Right lung (tissue), 5 donors: ENCODE measurements around the gene DROSHA. TPM values are rescaled to one million over a fixed set of nuclear protein-coding genes. Genes with fewer than 3 reads are reported as not detected.

Experiments
- DNase-seq, 2 donors: peaks; one replicate each; pipeline ENCODE4 v3.0.0-alpha.2; 2013
- polyA plus RNA-seq, 5 donors: library from polyadenylated mRNA; unstranded; fragments of 120-200 nt; gene quantifications; one replicate each; pipeline versions ENCODE4 v1.2.1 to v1.2.3, GENCODE V29; 2013; ENCODE audit warnings: inconsistent platforms in 1 of 5, low replicate concordance in 1 of 5; ENCODE audit not compliant: insufficient read length in 5 of 5, insufficient read depth in 1 of 5

DROSHA gene
- polyA plus RNA-seq, 5 donors, result 71.6 to 96.6 (median 94.2) TPM

DNA sequence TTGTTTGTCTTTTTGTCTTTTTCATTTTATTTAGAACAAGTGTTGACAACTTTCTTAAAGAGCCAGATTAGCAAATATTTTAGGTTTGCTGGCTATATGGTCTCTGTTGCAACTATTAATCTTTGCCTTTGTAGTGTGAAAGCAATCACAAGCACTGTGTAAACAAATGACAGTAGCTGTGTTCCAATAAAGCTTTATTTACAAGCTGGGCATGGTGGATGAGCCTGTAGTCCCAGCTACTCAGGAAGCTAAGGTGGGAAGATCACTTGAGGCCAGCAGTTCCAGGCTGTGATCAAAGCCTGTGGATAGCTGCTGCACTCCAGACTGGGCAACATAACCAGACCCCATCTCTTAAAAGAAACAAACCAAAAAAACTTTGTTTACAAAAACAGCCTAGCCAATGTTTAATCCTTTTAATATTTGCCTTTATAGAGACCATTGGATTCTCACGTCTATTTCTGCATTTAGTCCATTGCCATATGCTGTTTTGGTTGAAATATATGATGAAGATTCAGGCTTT, 2.7 kb upstream of the DROSHA start:
- DNase-seq, result no peak

GRCh38 chr5:31531543-31531887, 378 bp downstream of the DROSHA start:
- DNase-seq, result peak in 1 of 2 donors; percentile 4

GRCh38 chr5:31530541-31531265, 1.2 kb downstream of the DROSHA start:
- no peak for DNase-seq

- DNase-seq, result no peak
Observed at GRCh38 chr5:31523041-31523440, 8.9 kb downstream of the DROSHA start.

- DNase-seq, result no peak
Observed at GRCh38 chr5:31516802-31517201, 15.1 kb downstream of the DROSHA start.

GRCh38 chr5:31511305-31511704, 20.6 kb downstream of the DROSHA start:
- no peak for DNase-seq

DNA sequence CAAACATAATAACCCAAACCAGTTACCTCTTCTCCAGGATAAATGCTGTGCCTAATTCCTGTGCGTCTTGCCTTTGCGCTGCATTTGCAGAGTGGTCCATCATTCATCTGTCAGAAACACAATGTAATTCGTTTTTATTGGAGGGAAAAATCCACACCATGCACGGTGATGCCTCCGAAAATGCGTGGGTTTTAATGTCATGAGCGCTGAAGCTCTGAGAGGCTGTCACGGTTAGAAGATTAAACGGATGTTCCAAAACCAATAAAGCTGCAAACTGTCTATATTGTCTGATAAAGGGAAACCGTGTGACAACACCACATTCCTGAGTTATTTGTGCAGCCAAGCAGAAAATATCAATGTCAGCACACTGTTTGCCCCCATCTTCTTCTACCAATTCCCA, 27.4 kb downstream of the DROSHA start:
- no peak for DNase-seq

DNA sequence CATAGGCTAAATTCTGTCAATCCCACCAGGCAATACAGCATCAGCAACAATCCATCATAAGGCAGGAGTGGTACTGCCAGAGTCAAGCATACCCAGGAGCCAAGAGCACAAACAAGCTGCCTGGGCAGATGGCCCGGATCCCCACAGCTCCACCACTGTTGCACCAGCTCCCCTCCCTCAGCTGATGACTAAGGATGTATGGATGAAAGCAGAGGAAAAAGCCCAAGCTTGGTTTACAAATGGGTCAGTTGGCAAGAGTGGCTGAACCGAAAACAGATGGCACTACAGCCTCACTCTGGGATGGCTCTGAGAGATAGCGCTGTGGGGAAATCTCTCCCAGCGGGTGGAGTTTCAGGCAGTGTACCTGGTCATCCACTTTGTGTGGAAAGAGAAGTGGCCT, 29.4 kb downstream of the DROSHA start:
- no peak for DNase-seq

GRCh38 chr5:31500256-31500655, 31.6 kb downstream of the DROSHA start:
- DNase-seq, result no peak

- DNase-seq, result no peak
Observed at GRCh38 chr5:31496891-31497290, 35.0 kb downstream of the DROSHA start.

GRCh38 chr5:31496301-31496700, 35.6 kb downstream of the DROSHA start:
- no peak for DNase-seq

DNA sequence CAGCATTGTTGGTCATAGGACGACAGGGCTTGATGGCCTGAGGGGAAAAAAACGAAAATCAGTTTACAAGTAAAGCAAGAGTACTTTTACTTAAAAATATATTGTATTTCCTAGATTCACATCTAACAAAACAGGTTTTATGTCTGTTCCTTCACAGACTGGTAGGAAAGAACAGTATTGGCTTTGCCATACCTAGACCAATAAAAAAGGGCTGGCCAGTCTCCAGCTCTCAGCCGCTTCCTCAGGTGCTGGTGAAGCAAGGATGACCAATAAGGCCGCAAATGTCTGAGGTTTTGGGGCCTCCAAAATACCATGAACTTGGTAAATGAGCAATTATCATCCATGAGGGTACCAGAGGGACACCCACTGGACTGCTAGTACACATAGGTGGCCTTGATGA, 36.6 kb downstream of the DROSHA start:
- no peak for DNase-seq

GRCh38 chr5:31492869-31493268, 39.0 kb downstream of the DROSHA start:
- DNase-seq, result no peak

DNA sequence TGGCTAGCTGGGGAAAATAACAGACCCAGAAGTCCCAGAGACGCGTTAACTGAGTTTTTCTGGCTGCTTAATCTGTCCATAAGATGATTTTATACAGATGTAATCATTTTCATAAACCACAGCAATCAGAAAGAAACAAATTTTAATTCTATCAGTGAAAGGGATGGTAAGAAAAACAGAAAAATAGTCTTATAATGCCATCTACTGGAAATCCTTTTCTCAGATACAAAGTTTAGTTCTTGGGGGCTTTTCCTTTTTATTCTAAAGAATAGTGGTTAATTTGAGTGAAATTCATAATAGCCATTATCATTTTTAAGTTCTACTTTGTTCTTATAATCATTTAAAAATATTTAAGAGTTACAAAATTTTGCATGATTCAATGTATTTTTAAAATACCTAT, 44.4 kb downstream of the DROSHA start:
- DNase-seq, result no peak

- DNase-seq, result no peak
Observed at GRCh38 chr5:31486441-31486840, 45.5 kb downstream of the DROSHA start.

GRCh38 chr5:31485376-31486207, 46.3 kb downstream of the DROSHA start:
- no peak for DNase-seq

- DNase-seq, result no peak
Observed at GRCh38 chr5:31481531-31482165, 50.2 kb downstream of the DROSHA start.

- no peak for DNase-seq
Observed at GRCh38 chr5:31479706-31480105, 52.2 kb downstream of the DROSHA start.

DNA sequence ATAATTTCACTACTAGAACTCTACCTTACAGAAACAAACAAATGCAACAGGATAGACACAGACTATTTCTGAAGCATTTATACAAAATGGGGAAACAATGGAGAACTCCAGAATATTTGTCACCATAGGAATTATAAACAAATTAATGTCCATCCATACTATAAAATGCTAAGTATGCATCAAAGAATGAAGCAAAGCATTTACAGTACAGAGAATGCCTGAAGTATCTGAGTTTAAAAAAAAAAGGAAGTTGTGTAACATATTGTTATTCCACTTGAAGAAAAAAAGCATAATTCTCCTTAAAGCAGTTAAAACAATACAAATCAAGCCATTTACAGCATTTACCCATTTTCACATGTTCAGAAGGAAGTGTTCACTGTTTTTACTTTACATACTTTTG, 53.0 kb downstream of the DROSHA start:
- no peak for DNase-seq

- no peak for DNase-seq
Observed at GRCh38 chr5:31477971-31478370, 53.9 kb downstream of the DROSHA start.

GRCh38 chr5:31477516-31477915, 54.4 kb downstream of the DROSHA start:
- DNase-seq, result no peak

DNA sequence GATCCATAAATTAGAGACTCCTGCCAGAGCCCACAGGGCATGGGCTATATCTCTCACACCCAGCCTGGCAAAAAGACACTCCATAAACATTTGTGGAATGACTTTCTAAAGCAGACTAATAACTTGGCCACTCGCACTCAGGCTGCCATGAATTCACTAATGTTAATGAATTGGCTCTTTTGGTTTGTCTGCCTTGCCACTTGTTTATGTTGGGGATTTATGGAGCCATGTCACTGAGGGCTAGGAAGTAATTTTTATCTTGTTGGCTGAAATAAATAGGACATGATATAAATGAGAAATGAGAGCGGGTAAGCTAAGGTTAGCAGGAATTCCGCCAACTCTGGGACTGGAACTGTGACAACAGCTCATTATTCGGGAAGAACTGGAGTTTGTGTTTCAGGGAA, 55.2 kb downstream of the DROSHA start:
- peak; percentile 71 to 72 for DNase-seq

GRCh38 chr5:31471916-31472315, 60.0 kb downstream of the DROSHA start:
- DNase-seq, result no peak
